Endothelial cell of umbilical vein (primary cell): ENCODE data around the gene MDH2.

Experiments used
- CTCF ChIP-seq, 2 donors: IDR thresholded peaks; 1 replicate in 1 of 2; 2 replicates in 1 of 2; pipeline ENCODE4 v1.5.1; 2011; ENCODE audit warnings: low read length in 2 of 2, mild to moderate bottlenecking in 2 of 2, moderate library complexity in 2 of 2, control low read depth in 1 of 2, inconsistent platforms in 1 of 2, low read depth in 1 of 2; ENCODE audit not compliant: insufficient read depth in 1 of 2; ENCODE audit errors: extremely low read depth in 1 of 2
- EZH2 ChIP-seq: IDR thresholded peaks from 2 replicates; pipeline ENCODE4 v1.6.1; 2012; ENCODE audit warnings: borderline replicate concordance, low read depth, mild to moderate bottlenecking, moderate library complexity, low read length, inconsistent platforms; ENCODE audit not compliant: severe bottlenecking
- FOS ChIP-seq: IDR thresholded peaks from 2 replicates; pipeline ENCODE4 v1.6.1; 2011; ENCODE audit warnings: mild to moderate bottlenecking, low read length, moderate library complexity, borderline replicate concordance; ENCODE audit not compliant: insufficient read depth
- GATA2 ChIP-seq: IDR thresholded peaks from 2 replicates; pipeline ENCODE4 v1.7.0; 2011; ENCODE audit warnings: low read depth, mild to moderate bottlenecking, moderate library complexity, mixed read lengths, low read length; ENCODE audit not compliant: insufficient read length, insufficient read depth
- JUN ChIP-seq: IDR thresholded peaks from 2 replicates; pipeline ENCODE4 v1.6.1; 2011; ENCODE audit warnings: borderline replicate concordance, low read depth; ENCODE audit not compliant: insufficient read length, insufficient read depth
- MAX ChIP-seq: IDR thresholded peaks from 2 replicates; pipeline ENCODE4 v1.6.1; 2011; ENCODE audit not compliant: insufficient read depth, insufficient read length
- MYC ChIP-seq: IDR thresholded peaks from one replicate; pipeline ENCODE4 v1.6.1; 2011; ENCODE audit warnings: mild to moderate bottlenecking, low read depth, low read length
- POLR2A ChIP-seq: IDR thresholded peaks from 2 replicates; pipeline ENCODE4 v1.6.1; 2012; ENCODE audit warnings: low read depth, mild to moderate bottlenecking, control low read depth, low read length
- POLR2AphosphoS5 ChIP-seq: IDR thresholded peaks from 2 replicates; pipeline ENCODE4 v1.6.1; 2012; ENCODE audit warnings: low read depth, mild to moderate bottlenecking, control low read depth, low read length, moderate library complexity; ENCODE audit not compliant: insufficient read depth

GRCh38 chr7:76049295-76049694 lies 1.4 kb downstream of the MDH2 start:
- TF ChIP-seq POLR2A (no peak), CTCF (IDR thresholded peaks at IDR 0.05; ENCODE audit: extremely low read depth in 1 of 2, insufficient read depth in 1 of 2, low read depth in 1 of 2, low read length in 2 of 2) (no peak), POLR2AphosphoS5 (no peak), MAX (no peak), EZH2 (no peak), FOS (no peak), JUN (no peak), MYC (no peak), GATA2 (no peak)
